RWPE2 (cell line): ENCODE results near the gene LINGO1.

Source experiments
- ATAC-seq: fragments of 200-7000 bp; cut with Tn5 transposase; 3 replicates; pipeline ENCODE4 v1.9.1; 2021; ENCODE audit warnings: low read depth
- DNase-seq: peaks from one replicate; pipeline ENCODE4 v3.0.0-alpha.2; 2020; ENCODE audit warnings: low spot score
- H3K27ac ChIP-seq: fragments of 450-650 bp; 2 replicates; pipeline ENCODE4 v1.5.1; 2017; ENCODE audit warnings: mild to moderate bottlenecking; ENCODE audit not compliant: poor library complexity, severe bottlenecking
- H3K27me3 ChIP-seq: fragments of 250-450 bp; sonication (Bioruptor Pico); 2 replicates; pipeline ENCODE4 v1.5.1; 2021; ENCODE audit warnings: mild to moderate bottlenecking, moderate library complexity; ENCODE audit not compliant: insufficient read depth, poor library complexity, severe bottlenecking
- H3K36me3 ChIP-seq: fragments of 250-450 bp; sonication (Bioruptor Pico); 2 replicates; pipeline ENCODE4 v1.5.1; 2020; ENCODE audit warnings: low read depth, mild to moderate bottlenecking, moderate library complexity
- H3K4me1 ChIP-seq: fragments of 250-450 bp; sonication (Bioruptor Pico); 2 replicates; pipeline ENCODE4 v1.5.1; 2021; ENCODE audit warnings: mild to moderate bottlenecking, moderate library complexity; ENCODE audit not compliant: insufficient read depth, poor library complexity, severe bottlenecking
- H3K4me3 ChIP-seq: fragments of 250-450 bp; sonication (Bioruptor Pico); 2 replicates; pipeline ENCODE4 v1.5.1; 2021; ENCODE audit warnings: mild to moderate bottlenecking, moderate library complexity; ENCODE audit not compliant: severe bottlenecking
- H3K9me3 ChIP-seq: fragments of 250-450 bp; sonication (Bioruptor Pico); 2 replicates; pipeline ENCODE4 v1.5.1; 2021; ENCODE audit warnings: mild to moderate bottlenecking, moderate library complexity; ENCODE audit not compliant: severe bottlenecking
- TF ChIP-seq, protein P1 (sequence below): fragments of 450-650 bp; IDR thresholded peaks from one replicate; pipeline ENCODE4 v1.5.1; 2017; ENCODE audit warnings: mild to moderate bottlenecking, moderate library complexity; ENCODE audit not compliant: poor library complexity, severe bottlenecking

Gene LINGO1

DNA sequence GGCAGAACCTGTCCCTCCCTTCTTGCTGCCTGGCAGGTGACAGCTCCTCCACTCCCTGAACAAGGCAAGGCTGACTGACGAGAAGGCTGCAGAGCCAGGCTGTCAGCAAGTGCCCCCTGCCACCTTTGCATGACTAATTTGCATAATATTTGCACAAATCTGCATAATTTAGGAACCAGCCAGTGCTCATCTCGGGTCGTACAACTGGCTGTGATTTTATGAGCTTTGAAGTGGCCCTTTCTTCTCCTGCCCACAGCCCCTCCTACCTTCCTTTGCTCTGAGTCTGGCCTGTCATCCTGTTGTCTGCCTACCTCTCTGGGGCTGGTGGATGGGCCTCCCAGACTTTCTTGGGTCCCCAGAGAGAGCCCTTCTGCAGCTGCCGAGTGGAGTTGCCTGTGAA lies 58.9 kb downstream of the LINGO1 start:
- no peak for DNase-seq

GRCh38 chr15:77572186-77572585 lies 60.5 kb downstream of the LINGO1 start:
- Histone ChIP-seq H3K36me3 (no peaks in the 10 kb centered on the region), H3K9me3 (no peaks in the 10 kb centered on the region), H3K27me3 (no peaks in the 10 kb centered on the region), H3K4me3 (no peak overlapping the region), H3K4me1 (no peaks in the 10 kb centered on the region), H3K27ac (no peak overlapping the region)
- DNase-seq (no peak), ATAC-seq (no peak)
- TF ChIP-seq, protein P1, sequence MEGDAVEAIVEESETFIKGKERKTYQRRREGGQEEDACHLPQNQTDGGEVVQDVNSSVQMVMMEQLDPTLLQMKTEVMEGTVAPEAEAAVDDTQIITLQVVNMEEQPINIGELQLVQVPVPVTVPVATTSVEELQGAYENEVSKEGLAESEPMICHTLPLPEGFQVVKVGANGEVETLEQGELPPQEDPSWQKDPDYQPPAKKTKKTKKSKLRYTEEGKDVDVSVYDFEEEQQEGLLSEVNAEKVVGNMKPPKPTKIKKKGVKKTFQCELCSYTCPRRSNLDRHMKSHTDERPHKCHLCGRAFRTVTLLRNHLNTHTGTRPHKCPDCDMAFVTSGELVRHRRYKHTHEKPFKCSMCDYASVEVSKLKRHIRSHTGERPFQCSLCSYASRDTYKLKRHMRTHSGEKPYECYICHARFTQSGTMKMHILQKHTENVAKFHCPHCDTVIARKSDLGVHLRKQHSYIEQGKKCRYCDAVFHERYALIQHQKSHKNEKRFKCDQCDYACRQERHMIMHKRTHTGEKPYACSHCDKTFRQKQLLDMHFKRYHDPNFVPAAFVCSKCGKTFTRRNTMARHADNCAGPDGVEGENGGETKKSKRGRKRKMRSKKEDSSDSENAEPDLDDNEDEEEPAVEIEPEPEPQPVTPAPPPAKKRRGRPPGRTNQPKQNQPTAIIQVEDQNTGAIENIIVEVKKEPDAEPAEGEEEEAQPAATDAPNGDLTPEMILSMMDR = no peak

More for the DNA sequence above, 58.9 kb downstream of the LINGO1 start:
- H3K9me3 ChIP-seq = no peaks in the 10 kb centered on the region
- no peaks in the 10 kb centered on the region for H3K4me1 ChIP-seq
- H3K27me3 ChIP-seq = no peaks in the 10 kb centered on the region
- H3K27ac ChIP-seq = no peak overlapping the region
- no peak overlapping the region for H3K4me3 ChIP-seq
- TF ChIP-seq, protein P1 = no peak
- no peaks in the 10 kb centered on the region for H3K36me3 ChIP-seq
- ATAC-seq = no peak

GRCh38 chr15:77571741-77572140 lies 61.0 kb downstream of the LINGO1 start:
- no peak overlapping the region for H3K27ac ChIP-seq
- no peak overlapping the region for H3K4me3 ChIP-seq
- TF ChIP-seq, protein P1 = no peak
- DNase-seq (no peak), ATAC-seq (no peak)
- no peaks in the 10 kb centered on the region for H3K36me3 ChIP-seq
- H3K9me3 ChIP-seq = no peaks in the 10 kb centered on the region
- H3K27me3 ChIP-seq = no peaks in the 10 kb centered on the region
- no peaks in the 10 kb centered on the region for H3K4me1 ChIP-seq

- Histone ChIP-seq H3K27ac (no peak overlapping the region), H3K27me3 (no peaks in the 10 kb centered on the region), H3K4me1 (no peaks in the 10 kb centered on the region), H3K9me3 (no peaks in the 10 kb centered on the region), H3K4me3 (no peak overlapping the region), H3K36me3 (no peaks in the 10 kb centered on the region)
- DNase-seq (no peak), ATAC-seq (no peak)
- TF ChIP-seq, protein P1 = no peak
These were observed 61.5 kb downstream of the LINGO1 start for GRCh38 chr15:77571181-77571580.

DNA sequence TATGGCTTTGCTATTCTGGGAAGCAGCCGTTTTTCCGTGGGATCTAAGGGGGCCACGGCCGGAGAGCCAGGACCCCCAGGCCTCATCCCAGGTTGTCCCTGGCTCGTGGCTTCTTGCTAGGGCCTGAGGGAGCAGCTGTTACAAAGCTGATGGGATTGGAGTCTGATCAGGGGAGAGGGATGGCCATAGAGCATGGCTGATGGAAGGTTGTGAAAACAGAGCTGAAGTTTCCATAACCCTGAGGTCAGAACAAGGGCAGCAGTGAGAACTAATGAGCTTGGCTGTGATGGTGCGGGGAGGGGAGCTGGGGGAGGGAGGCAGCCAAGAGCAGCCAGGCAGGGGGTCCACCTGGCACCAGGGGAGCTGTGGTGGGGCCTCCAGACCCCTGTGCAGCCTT lies 63.0 kb downstream of the LINGO1 start:
- Histone ChIP-seq H3K9me3 (no peaks in the 10 kb centered on the region), H3K27ac (no peak overlapping the region), H3K36me3 (no peaks in the 10 kb centered on the region), H3K4me3 (no peak overlapping the region), H3K27me3 (no peaks in the 10 kb centered on the region), H3K4me1 (no peaks in the 10 kb centered on the region)
- DNase-seq (no peak), ATAC-seq (no peak)
- TF ChIP-seq, protein P1 = no peak
